ENCODE data around the gene USP22. TPM values are rescaled to one million over a fixed set of nuclear protein-coding genes. Genes with fewer than 3 reads are reported as not detected.

Gene USP22
- total RNA-seq, 1 experiment from 2014 or later: 210 TPM

- no TSS peak for BruUV-seq (replicated peaks)
- H3K79me2 ChIP-seq (ENCODE audit: insufficient read depth, low read length): no peaks in the 10 kb centered on the region
- no peak overlapping the region for H3K9ac ChIP-seq (ENCODE audit: low read length)
- H3K36me3 ChIP-seq (ENCODE audit: control insufficient read depth in 1 of 2, insufficient read depth in 2 of 2, low read length in 2 of 2): no peaks in the 10 kb centered on the region
- H4K20me1 ChIP-seq (ENCODE audit: insufficient read depth): no peaks in the 10 kb centered on the region
- TF ChIP-seq JUND (IDR thresholded peaks at IDR 0.05) (no peak), ATF3 (IDR thresholded peaks at IDR 0.05) (no peak), EZH2phosphoT487 (IDR thresholded peaks at IDR 0.05; ENCODE audit: borderline replicate concordance) (no peak), SIN3A (IDR thresholded peaks at IDR 0.05; ENCODE audit: low read depth) (no peak), POLR2A (IDR thresholded peaks at IDR 0.05; ENCODE audit: borderline replicate concordance, extremely low read depth, insufficient read depth, insufficient read length) (no peak), FOSL1 (IDR thresholded peaks at IDR 0.05; ENCODE audit: low read depth) (no peak), POLR2AphosphoS5 (IDR thresholded peaks at IDR 0.05; ENCODE audit: low read depth, low read length) (no peak), REST (IDR thresholded peaks at IDR 0.05; ENCODE audit: low read depth) (no peak), EZH2 (IDR thresholded peaks at IDR 0.05) (no peak), ELF1 (IDR thresholded peaks at IDR 0.05; ENCODE audit: borderline replicate concordance, low read depth) (no peak), ZFX (IDR thresholded peaks at IDR 0.05) (no peak)
- no peaks in the 10 kb centered on the region for H3K9me3 ChIP-seq (ENCODE audit: control insufficient read depth in 1 of 2, insufficient read depth in 1 of 2, low read depth in 1 of 2, low read length in 2 of 2)
- ATAC-seq (no peak), DNase-seq (ENCODE audit: low read depth, low spot score) (no peak)
- H3K4me1 ChIP-seq (ENCODE audit: control insufficient read depth in 1 of 2, insufficient read depth in 2 of 2, low read length in 2 of 2): peaks cover 0 to 6% of the 10 kb centered on the region in 2 experiments; a peak in 1 of 4 replicates
- no peak overlapping the region for H3K4me3 ChIP-seq (replicated peaks in 1 of 2; ENCODE audit: low read depth in 1 of 2, low read length in 2 of 2)
- no peak overlapping the region for H2AFZ ChIP-seq (ENCODE audit: low read depth, low read length, poor library complexity, severe bottlenecking)
- no peak overlapping the region for H3K4me2 ChIP-seq (ENCODE audit: low read length)
- no peaks in the 10 kb centered on the region for H3K27me3 ChIP-seq (ENCODE audit: insufficient read depth, low read length)
- intact Hi-C loops (cut with micrococcal nuclease): no loop called here
- POLR2A ChIA-PET: interaction anchor here (0.6 kb wide), 1 partner anchor 10 kb away, joined by 3 read pairs; no protein-coding TSS in a partner anchor
- no peaks in the 10 kb centered on the region for H3K9me2 ChIP-seq (ENCODE audit: insufficient read depth)
- CTCF ChIA-PET: no interaction called here
- no peak overlapping the region for H3K27ac ChIP-seq (ENCODE audit: low read depth, low read length)
- RAD21 ChIA-PET (ENCODE audit: low non-redundant PET in 1 of 2, low total read pairs in 2 of 2, uncharacterized antibody in 2 of 2, unreplicated experiment in 2 of 2): no interaction called here
Observed at GRCh38 chr17:21078016-21078780, 35.4 kb upstream of the USP22 start.
